SJCRH30 (cell line): ENCODE results near the gene MRAS. TPM values are rescaled to one million over a fixed set of nuclear protein-coding genes. Genes with fewer than 3 reads are reported as not detected.
A peak's percentile ranks its signal among the peaks of the same experiment; 100 is the strongest.
"Not testable (repeated sequence)": the region's sequence is repeated elsewhere in the genome, so short reads cannot be mapped to it uniquely, and the experiment has no call there.

Experiments
- DNase-seq, 2 experiments: peaks; one replicate each; pipeline ENCODE4 v3.0.0-alpha.2; 2015 to 2020
- H3K27ac ChIP-seq: fragments of 250-450 bp; sonication (Bioruptor Pico); 2 replicates; pipeline ENCODE4 v1.5.1; 2020; ENCODE audit warnings: mild to moderate bottlenecking, moderate library complexity
- H3K27me3 ChIP-seq: fragments of 250-450 bp; sonication (Bioruptor Pico); 2 replicates; pipeline ENCODE4 v1.5.1; 2020; ENCODE audit warnings: mild to moderate bottlenecking, moderate library complexity
- H3K36me3 ChIP-seq: fragments of 250-450 bp; sonication (Bioruptor Pico); 2 replicates; pipeline ENCODE4 v1.5.1; 2020; ENCODE audit warnings: mild to moderate bottlenecking, moderate library complexity
- H3K4me1 ChIP-seq: fragments of 250-450 bp; sonication (Bioruptor Pico); 2 replicates; pipeline ENCODE4 v1.5.1; 2020; ENCODE audit warnings: mild to moderate bottlenecking, moderate library complexity
- H3K4me3 ChIP-seq: fragments of 250-450 bp; sonication (Bioruptor Pico); 2 replicates; pipeline ENCODE4 v1.5.1; 2020; ENCODE audit warnings: mild to moderate bottlenecking, moderate library complexity
- H3K9me3 ChIP-seq: fragments of 250-450 bp; sonication (Bioruptor Pico); replicated peaks from 2 replicates; pipeline ENCODE4 v1.5.1; 2020; ENCODE audit warnings: mild to moderate bottlenecking, moderate library complexity
- total RNA-seq: library from RNA; depleted of rRNA; stranded (reverse); fragments of >200 nt; shearing (Covaris generic); gene quantifications from 2 replicates; pipeline ENCODE4 v1.2.3, GENCODE V29; 2014

Gene MRAS
- total RNA-seq, 1 experiment from 2014 or later = 63.6 TPM

DNA sequence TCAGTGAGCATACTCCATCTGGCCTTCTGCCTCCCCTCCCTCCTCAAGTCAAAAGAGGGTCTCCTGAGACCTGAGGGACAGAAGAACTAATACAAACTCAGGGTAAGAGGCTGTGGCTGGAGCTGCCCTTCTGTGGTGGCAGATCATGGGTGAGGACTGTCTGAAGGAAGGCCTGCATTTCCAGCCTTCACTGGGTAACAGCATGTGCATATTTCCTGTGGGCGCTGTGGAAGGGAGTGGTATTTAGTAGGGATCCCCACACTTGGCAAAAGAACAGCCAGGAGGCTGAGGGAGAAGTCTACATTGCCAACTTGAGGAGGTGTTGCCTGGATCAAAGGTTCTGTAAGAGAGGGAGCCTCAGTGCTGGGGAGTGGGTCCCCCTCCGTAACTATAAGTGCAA, 75.9 kb downstream of the MRAS start:
- H3K36me3 ChIP-seq = no peaks in the 10 kb centered on the region
- peaks cover 2% of the 10 kb centered on the region for H3K4me1 ChIP-seq
- H3K27me3 ChIP-seq = no peaks in the 10 kb centered on the region
- H3K9me3 ChIP-seq = no peaks in the 10 kb centered on the region; the same call in 1 of the 2 replicates
- no peak overlapping the region for H3K27ac ChIP-seq
- no peak for DNase-seq
- no peak overlapping the region for H3K4me3 ChIP-seq

DNA sequence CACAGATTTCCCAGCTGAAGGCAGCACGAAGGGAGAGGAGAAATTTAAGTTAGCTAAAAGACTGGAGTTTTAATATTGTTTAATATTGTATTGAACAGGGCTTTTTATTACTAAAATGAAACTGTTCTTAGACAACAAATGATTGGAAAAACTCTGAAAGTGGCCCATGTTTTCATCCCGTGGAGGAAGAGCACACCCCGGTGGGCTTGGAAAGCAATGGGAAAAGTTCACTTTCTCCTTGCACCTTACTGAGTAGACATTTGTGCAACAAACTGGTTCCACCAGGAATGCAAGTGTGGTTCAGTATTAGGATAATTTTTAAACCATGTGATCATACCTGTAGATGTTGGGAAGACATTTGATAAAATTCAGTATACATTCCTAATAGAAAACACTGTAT, 77.8 kb downstream of the MRAS start:
- peak in 1 of 2 experiments; percentile 62 for DNase-seq
- no peaks in the 10 kb centered on the region; the same call in 1 of the 2 replicates for H3K9me3 ChIP-seq
- no peaks in the 10 kb centered on the region for H3K4me1 ChIP-seq
- no peaks in the 10 kb centered on the region for H3K27me3 ChIP-seq
- no peaks in the 10 kb centered on the region for H3K36me3 ChIP-seq
- no peak overlapping the region for H3K27ac ChIP-seq
- no peak overlapping the region for H3K4me3 ChIP-seq

DNA sequence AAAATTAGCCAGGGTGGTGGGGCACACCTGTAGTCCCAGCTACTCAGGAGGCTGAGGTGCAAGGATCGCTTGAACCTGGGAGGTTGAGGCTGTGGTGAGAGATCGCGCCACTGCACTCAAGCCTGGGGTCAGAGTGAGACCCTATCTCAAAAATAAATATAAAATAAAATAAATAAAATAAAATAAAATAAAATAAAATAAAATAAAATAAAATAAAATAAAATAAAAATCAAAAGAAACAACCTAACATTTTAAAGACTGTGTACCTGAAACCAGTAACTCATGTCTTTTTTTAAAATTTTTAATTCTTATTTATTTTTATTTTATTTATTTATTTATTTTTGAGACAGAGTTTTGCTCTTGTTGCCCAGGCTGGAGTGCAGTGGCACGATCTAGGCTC, 78.4 kb downstream of the MRAS start:
- H3K36me3 ChIP-seq, DNase-seq, H3K4me1 ChIP-seq, H3K27me3 ChIP-seq, H3K4me3 ChIP-seq, H3K27ac ChIP-seq, H3K9me3 ChIP-seq: not testable (repeated sequence)

DNA sequence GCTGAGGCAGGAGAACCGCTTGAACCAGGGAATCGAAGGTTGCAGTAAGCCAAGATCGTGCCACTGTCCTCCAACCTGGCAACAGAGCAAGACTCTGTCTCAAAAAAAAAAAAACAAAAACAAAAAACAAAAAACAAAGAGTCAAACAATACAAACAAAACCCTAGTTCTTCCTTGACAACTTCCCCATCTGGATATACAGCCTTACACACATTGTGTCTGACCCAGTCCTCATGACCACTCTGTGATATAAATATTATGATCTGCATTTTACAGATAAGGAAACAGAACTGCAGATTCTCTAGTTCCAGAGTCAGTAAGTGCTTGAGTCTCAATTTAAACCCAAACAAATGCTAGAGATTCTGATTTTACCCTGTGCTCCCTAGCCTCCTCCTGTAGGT, 81.3 kb downstream of the MRAS start:
- DNase-seq = no peak
- H3K27me3 ChIP-seq = no peaks in the 10 kb centered on the region
- no peaks in the 10 kb centered on the region for H3K9me3 ChIP-seq
- no peaks in the 10 kb centered on the region for H3K36me3 ChIP-seq
- H3K4me3 ChIP-seq = no peak overlapping the region
- no peaks in the 10 kb centered on the region for H3K4me1 ChIP-seq
- no peak overlapping the region for H3K27ac ChIP-seq

DNA sequence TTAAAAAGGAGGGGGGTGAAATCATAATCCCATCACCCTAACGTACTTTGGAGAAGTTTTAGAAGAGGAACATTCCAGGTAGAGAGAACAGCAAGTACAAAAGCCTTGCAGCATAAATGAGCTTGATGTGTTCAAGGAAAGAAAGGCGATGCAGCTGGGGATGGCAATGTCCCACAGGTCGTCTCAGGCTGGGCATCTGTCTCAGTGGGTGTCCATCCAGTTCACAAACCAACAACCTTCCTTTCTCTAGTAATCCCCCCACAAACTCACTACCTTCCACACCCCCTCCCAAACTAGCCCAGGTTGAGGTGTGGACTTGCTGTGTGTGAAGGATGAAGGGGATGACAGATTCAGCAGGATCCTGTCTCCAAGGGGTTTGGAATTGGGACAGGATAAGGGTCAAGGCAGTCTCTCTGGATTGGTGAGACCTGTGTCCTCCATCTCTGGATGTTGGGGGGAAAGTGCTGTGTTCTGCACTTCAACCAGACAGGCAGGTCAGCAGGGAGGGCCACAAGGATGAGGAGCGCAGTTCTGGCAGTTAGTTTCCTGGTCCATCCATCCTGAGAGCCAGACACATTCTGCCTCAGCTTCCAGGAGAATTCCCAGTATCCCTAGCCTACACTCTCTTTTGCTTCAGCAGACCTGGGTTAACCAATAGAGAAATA, 84.3 kb downstream of the MRAS start:
- no peaks in the 10 kb centered on the region for H3K4me1 ChIP-seq
- H3K4me3 ChIP-seq = no peak overlapping the region
- no peaks in the 10 kb centered on the region for H3K9me3 ChIP-seq
- no peaks in the 10 kb centered on the region for H3K36me3 ChIP-seq
- H3K27ac ChIP-seq = no peak overlapping the region
- DNase-seq = no peak
- no peaks in the 10 kb centered on the region for H3K27me3 ChIP-seq

DNA sequence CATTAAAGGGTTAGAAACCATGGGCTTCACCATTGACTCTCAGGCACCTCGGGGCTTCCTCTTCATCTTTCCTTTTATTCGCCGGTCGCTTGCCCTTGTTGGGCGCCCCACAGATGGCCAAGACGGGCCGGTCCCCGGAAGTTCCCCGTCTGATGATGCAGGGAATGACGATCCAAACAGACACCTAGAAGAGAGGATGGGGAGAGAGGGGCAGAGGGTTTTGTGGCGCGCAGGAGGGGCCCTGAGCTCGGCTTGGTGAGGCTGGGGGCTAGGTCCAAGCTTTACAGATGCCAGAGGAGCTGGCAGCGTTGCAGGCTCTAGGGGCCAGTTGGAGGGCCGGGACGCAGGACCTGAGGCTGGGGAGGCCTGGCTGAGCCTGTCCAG, 85.5 kb downstream of the MRAS start:
- Histone ChIP-seq H3K36me3 (no peaks in the 10 kb centered on the region), H3K27ac (no peak overlapping the region), H3K4me3 (no peak overlapping the region), H3K9me3 (no peaks in the 10 kb centered on the region), H3K27me3 (no peaks in the 10 kb centered on the region), H3K4me1 (peaks cover 8% of the 10 kb centered on the region; the same call in 1 of the 2 replicates)
- no peak for DNase-seq

DNA sequence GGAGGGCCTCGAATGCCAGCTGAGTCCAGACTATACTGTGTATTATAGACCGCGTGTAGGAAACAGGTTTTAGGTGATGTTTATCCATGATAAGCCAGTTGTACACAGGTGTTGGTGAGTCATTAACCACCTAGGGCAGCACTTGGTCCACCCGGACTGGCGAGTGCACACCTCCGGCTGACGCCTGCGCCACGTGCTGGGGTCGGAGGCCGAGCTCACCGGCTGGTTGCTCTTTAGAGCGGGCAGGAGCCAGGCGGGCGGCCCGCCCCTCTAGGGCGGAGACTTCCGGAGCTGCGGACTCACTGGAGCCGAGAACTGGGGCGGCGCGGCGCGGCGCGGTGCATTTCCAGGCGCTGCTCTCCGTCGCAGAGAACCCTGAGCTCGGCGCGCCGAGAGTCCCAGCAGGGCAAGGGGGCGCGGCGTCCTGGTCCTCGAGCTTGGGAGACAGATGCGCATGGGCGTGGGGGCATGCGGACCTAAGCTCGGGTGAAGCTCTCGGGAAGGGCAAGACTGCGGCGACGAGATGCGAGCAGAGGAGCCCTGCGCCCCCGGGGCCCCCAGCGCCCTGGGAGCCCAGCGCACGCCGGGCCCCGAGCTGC, 86.0 kb downstream of the MRAS start, which contains the start of gene ESYT3:
ESYT3 (plus strand) TSS at position 341 of the 599 bp plus-strand sequence; CDS start at position 524, 183 bp downstream.
- DNase-seq = no peak

DNA sequence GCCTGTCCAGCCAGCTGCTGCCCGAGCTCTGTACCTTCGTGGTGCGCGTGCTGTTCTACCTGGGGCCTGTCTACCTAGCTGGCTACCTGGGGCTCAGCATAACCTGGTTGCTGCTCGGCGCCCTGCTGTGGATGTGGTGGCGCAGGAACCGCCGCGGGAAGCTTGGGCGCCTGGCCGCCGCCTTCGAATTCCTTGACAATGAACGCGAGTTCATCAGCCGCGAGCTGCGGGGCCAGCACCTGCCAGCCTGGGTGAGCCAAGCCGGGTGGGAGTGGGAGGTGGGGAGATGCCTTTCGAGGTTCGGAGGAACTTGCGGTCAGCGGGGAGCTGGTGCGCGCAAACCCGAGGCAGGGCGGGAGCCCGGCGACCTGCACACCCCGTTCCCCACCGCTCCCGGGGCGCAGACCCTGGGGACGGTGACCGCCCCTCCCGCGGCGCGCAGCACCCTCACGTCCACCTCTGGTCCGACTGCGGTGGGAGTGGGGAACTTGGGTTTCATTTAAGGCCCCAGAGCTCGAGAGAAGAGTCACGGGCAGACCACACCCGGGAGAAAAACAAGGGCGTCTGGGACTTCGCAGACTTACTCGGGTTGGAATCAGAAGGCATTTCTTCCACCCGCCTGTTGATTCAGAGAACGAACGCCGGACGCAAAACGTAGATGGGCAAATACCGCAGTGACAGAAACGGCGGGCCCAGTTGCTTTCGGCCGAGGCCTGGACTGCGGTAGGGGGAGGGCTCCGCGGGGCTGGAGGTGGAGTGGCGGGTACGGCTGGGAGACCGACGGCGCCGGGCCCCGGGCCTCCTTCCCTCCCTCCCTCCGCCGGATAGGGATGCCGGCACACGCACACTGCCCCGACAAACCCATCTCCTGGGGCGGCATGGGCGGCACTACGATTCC, 86.7 kb downstream of the MRAS start:
- Histone ChIP-seq H3K27me3 (no peaks in the 10 kb centered on the region), H3K4me3 (no peak overlapping the region), H3K36me3 (no peaks in the 10 kb centered on the region), H3K4me1 (peaks cover 20% of the 10 kb centered on the region), H3K27ac (no peak overlapping the region), H3K9me3 (no peaks in the 10 kb centered on the region)
- no peak for DNase-seq

More for the DNA sequence above, 86.0 kb downstream of the MRAS start, which contains the start of gene ESYT3:
- no peaks in the 10 kb centered on the region for H3K27me3 ChIP-seq
- peaks cover 13% of the 10 kb centered on the region; the same call in 1 of the 2 replicates for H3K4me1 ChIP-seq
- no peaks in the 10 kb centered on the region for H3K9me3 ChIP-seq
- H3K36me3 ChIP-seq = no peaks in the 10 kb centered on the region
- no peak within 1 kb of the TSS for H3K27ac ChIP-seq
- H3K4me3 ChIP-seq = no peak within 1 kb of the TSS

DNA sequence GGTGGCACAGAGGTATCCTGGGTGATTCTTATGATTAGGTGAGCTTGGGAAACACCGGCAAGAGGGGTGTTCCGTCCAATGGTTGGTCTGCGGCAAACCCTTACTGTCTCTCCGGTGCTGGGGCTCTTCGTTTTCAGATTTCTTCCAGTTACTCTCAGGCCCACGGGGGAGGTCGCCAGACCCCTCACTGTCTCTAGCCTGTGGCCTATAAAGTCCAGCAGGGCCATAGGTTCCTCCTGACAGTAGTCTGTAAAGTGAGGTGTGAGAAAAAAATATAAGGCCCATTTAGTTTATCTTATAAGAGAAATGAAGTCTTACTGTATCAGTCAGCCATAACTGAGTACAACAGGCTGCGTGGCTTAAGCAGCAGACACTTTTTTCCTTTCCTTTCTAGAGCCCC, 87.5 kb downstream of the MRAS start:
- Histone ChIP-seq H3K27me3 (no peaks in the 10 kb centered on the region), H3K4me3 (no peak overlapping the region), H3K9me3 (no peaks in the 10 kb centered on the region), H3K36me3 (no peaks in the 10 kb centered on the region), H3K27ac (no peak overlapping the region), H3K4me1 (peaks cover 27% of the 10 kb centered on the region)
- no peak for DNase-seq

DNA sequence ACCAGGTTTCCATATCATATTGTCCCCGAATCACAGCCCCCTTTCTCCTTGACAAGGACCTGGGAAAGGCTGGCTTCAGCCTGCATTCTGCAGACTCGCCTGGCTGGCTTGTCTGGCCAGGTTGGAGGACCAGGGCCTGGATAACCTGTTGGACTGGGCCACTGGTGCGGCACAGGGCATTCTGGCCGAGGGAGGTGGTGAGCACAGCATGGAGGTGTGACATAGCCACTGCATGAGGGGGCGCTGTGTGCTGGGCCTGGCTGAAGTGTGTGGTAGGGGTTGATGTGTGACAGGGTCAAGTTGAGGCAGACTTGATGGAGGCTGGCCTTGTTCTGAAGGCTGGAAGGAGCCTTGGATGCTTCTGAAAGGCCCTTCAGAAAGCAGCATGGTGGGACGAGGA, 88.9 kb downstream of the MRAS start:
- no peak for DNase-seq
- peaks cover 36% of the 10 kb centered on the region for H3K4me1 ChIP-seq
- H3K4me3 ChIP-seq = no peak overlapping the region
- no peaks in the 10 kb centered on the region for H3K27me3 ChIP-seq
- H3K36me3 ChIP-seq = no peaks in the 10 kb centered on the region
- H3K9me3 ChIP-seq = no peaks in the 10 kb centered on the region
- H3K27ac ChIP-seq = no peak overlapping the region

DNA sequence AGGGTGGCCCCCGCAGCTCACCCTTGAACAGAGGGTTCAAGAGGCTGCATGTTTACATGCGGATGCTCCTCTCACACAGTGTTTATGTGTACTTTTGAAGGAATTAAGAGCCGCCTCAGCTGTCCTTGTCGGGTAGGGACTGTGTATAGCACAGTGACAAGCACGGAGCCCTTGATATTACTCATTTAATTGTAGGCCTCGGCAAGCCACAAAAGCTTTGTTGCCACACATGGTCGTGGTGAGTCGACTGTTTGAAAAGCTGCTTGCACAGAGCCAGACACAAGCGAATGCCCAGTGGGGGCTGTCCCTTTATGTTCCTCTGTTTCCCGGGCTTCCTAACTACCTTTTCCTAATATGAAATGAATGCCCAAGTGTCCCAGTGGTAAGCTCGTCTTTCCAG, 90.5 kb downstream of the MRAS start:
- peak; percentile 55 to 66 for DNase-seq
- Histone ChIP-seq H3K27ac (peak overlapping the region; percentile 9; the same call in 1 of the 2 replicates), H3K9me3 (no peaks in the 10 kb centered on the region), H3K36me3 (no peaks in the 10 kb centered on the region), H3K27me3 (no peaks in the 10 kb centered on the region), H3K4me1 (peaks cover 50% of the 10 kb centered on the region), H3K4me3 (peak overlapping the region; percentile 30)

DNA sequence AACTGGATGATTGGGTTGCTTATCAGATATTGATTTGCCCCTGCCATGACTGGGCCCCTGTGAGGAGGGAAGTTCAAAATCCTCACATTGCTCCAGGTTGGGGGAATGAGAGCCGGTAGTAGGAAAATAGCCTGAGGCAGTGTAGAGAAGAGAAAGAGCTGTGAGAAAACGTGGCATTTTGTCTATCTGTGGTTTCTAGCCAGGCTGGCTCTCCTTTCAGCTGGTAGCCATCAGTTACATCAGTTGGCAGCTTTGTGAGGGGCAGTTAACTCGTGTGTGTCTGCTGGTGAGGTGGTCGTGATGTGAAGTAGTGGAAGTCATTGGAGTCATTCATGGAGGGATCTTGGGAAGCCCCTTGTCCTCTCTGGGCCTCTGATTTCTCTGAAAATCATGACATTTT, 91.3 kb downstream of the MRAS start:
- Histone ChIP-seq H3K27me3 (no peaks in the 10 kb centered on the region), H3K9me3 (no peaks in the 10 kb centered on the region), H3K4me1 (peaks cover 53% of the 10 kb centered on the region), H3K36me3 (no peaks in the 10 kb centered on the region), H3K27ac (peak overlapping the region; percentile 9; the same call in 1 of the 2 replicates), H3K4me3 (peak overlapping the region; percentile 30)
- peak; percentile 28 to 62 for DNase-seq

DNA sequence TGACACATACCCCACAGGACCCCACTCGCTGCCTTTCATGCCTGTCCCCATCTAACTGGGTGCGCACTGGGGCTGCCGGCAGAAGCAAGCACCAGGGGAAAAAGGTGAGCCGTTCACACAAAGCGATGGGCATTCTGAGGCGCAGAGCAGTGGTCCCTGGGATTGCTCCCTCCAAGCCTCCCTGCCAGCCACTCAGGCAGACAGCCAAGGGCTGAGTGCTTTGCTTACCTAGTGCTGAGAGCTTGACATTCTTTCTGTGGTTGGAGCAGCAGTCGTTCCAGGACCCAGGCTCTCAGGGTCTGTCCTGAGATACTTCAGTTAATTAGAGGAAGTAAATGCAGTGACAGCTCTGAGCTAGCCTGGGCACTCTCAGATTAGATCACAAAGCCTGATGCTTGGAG, 91.7 kb downstream of the MRAS start:
- Histone ChIP-seq H3K36me3 (no peaks in the 10 kb centered on the region), H3K4me3 (no peak overlapping the region; the same call in 1 of the 2 replicates), H3K27me3 (no peaks in the 10 kb centered on the region), H3K9me3 (no peaks in the 10 kb centered on the region), H3K27ac (no peak overlapping the region; the same call in 1 of the 2 replicates), H3K4me1 (peaks cover 53% of the 10 kb centered on the region)
- DNase-seq = peak; percentile 66

DNA sequence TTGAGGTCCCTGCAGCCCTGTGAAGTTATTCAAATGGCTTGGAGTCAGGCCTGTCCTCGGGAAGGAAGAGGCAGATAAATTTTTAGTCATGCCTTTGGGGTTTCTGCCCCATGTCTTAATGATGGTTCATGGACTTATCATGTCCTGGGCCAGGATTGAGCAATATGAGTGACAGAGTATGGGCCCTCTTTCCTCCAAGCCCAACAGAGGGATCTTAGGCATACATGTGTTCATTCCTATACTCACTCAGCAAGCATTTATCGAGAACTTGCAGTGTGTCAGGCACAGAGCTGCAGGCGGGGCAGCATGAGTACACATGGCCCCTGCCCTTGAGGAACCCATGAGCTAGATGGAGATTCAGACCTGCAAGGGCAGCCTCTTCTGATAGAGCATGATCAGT, 92.2 kb downstream of the MRAS start:
- Histone ChIP-seq H3K4me1 (peaks cover 53% of the 10 kb centered on the region), H3K4me3 (no peak overlapping the region), H3K27me3 (no peaks in the 10 kb centered on the region), H3K27ac (no peak overlapping the region), H3K9me3 (no peaks in the 10 kb centered on the region), H3K36me3 (no peaks in the 10 kb centered on the region)
- DNase-seq = no peak

DNA sequence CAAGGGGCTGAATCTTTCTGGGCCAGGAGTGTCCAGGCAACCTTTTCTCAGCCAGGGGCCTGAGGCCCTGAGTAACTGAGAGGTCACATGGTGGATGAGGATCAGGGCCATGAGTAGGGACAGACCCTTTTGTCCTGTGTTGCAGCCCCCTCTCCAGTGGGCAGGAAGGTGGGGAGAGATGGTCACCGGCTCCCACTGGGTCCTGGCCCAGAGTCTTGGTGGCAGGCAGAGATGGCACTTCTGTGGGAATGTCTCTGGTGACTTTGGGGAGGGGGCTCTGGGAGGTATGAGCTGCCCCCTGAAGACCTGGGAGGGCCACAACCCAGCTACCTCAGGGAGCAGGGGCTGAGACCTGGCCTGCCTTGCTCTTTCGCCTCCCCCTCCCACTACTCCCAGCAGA, 92.9 kb downstream of the MRAS start:
- H3K27me3 ChIP-seq = no peaks in the 10 kb centered on the region

More for the DNA sequence above, 92.9 kb downstream of the MRAS start:
- Histone ChIP-seq H3K27ac (no peak overlapping the region), H3K36me3 (no peaks in the 10 kb centered on the region), H3K4me3 (no peak overlapping the region), H3K9me3 (no peaks in the 10 kb centered on the region), H3K4me1 (peaks cover 53% of the 10 kb centered on the region)
- no peak for DNase-seq
